NCI-H1105 treated with DMSO at 0.1 percent for 48 hours (cell line): Measurements from ENCODE around the gene USP17L19.
"Not testable (repeated sequence)": the region's sequence is repeated elsewhere in the genome, so short reads cannot be mapped to it uniquely, and the experiment has no call there.

Experiments used
- DNase-seq: peaks from one replicate; lab custom pipeline; 2025; lab: John Stamatoyannopoulos, UW

The USP17L19 gene

GRCh38 chr4:9253078-9253477 lies at the start of gene USP17L19:
Gene USP17L19 (plus strand): TSS chr4:9253378. CDS start chr4:9253378, 0 bp downstream.
- not testable (repeated sequence) for DNase-seq

- not testable (repeated sequence) for DNase-seq
Measured at GRCh38 chr4:9210357-9210756, 42.8 kb upstream of the USP17L19 start, which contains the start of gene USP17L10. Gene USP17L10 (plus strand): TSS chr4:9210657. CDS start chr4:9210657, 0 bp downstream.

GRCh38 chr4:9214701-9215100 lies 38.5 kb upstream of the USP17L19 start:
- not testable (repeated sequence) for DNase-seq

- not testable (repeated sequence) for DNase-seq
Measured at GRCh38 chr4:9215105-9215504, 38.1 kb upstream of the USP17L19 start, which contains the start of gene USP17L11. Gene USP17L11 (plus strand): TSS chr4:9215405. CDS start chr4:9215405, 0 bp downstream.

- not testable (repeated sequence) for DNase-seq
Measured at GRCh38 chr4:9219852-9220251, 33.3 kb upstream of the USP17L19 start, which contains the start of gene USP17L12. Gene USP17L12 (plus strand): TSS chr4:9220152. CDS start chr4:9220152, 0 bp downstream.

- not testable (repeated sequence) for DNase-seq
Measured at GRCh38 chr4:9224596-9224995, 28.6 kb upstream of the USP17L19 start, which contains the start of gene USP17L13. Gene USP17L13 (plus strand): TSS chr4:9224896. CDS start chr4:9224896, 0 bp downstream.

- not testable (repeated sequence) for DNase-seq
Measured at GRCh38 chr4:9230249-9230648, 22.9 kb upstream of the USP17L19 start.

GRCh38 chr4:9234085-9234484 lies 19.1 kb upstream of the USP17L19 start, which contains the start of gene USP17L15:
Gene USP17L15 (plus strand): TSS chr4:9234385. CDS start chr4:9234385, 0 bp downstream.
- not testable (repeated sequence) for DNase-seq

GRCh38 chr4:9238461-9238860 lies 14.7 kb upstream of the USP17L19 start:
- not testable (repeated sequence) for DNase-seq

- DNase-seq, result not testable (repeated sequence)
Measured at GRCh38 chr4:9243579-9243978, 9.6 kb upstream of the USP17L19 start, which contains the start of gene USP17L17. Gene USP17L17 (plus strand): TSS chr4:9243879. CDS start chr4:9243879, 0 bp downstream.

- not testable (repeated sequence) for DNase-seq
Measured at GRCh38 chr4:9247953-9248680, 5.1 kb upstream of the USP17L19 start, which contains the start of gene USP17L18. Gene USP17L18 (plus strand): TSS chr4:9248630. CDS start chr4:9248630, 0 bp downstream.

GRCh38 chr4:9257824-9258223 lies 4.6 kb downstream of the USP17L19 start, which contains the start of gene USP17L20:
Gene USP17L20 (plus strand): TSS chr4:9258124. CDS start chr4:9258124, 0 bp downstream.
- not testable (repeated sequence) for DNase-seq

GRCh38 chr4:9262572-9262971 lies 9.4 kb downstream of the USP17L19 start, which contains the start of gene USP17L21:
Gene USP17L21 (plus strand): TSS chr4:9262872. CDS start chr4:9262872, 0 bp downstream.
- DNase-seq, result not testable (repeated sequence)

GRCh38 chr4:9267319-9267718 lies 14.1 kb downstream of the USP17L19 start, which contains the start of gene USP17L22:
Gene USP17L22 (plus strand): TSS chr4:9267619. CDS start chr4:9267619, 0 bp downstream.
- DNase-seq, result not testable (repeated sequence)

- DNase-seq, result not testable (repeated sequence)
Measured at GRCh38 chr4:9271719-9272118, 18.5 kb downstream of the USP17L19 start.
